OCI-LY1 (cell line): ENCODE results near the gene TMEM187.

Experiments
- CTCF ChIP-seq: fragments of 200-600 bp; sonication (generic), shearing (Covaris generic); IDR thresholded peaks from 2 replicates; pipeline ENCODE4 v1.5.1; 2017; ENCODE audit warnings: mild to moderate bottlenecking, antibody characterized with exemption, low read length, moderate library complexity, mixed read lengths
- EZH2 ChIP-seq: fragments of 200-600 bp; sonication (generic), shearing (Covaris generic); IDR thresholded peaks from 2 replicates; pipeline ENCODE4 v1.8.0; 2017; ENCODE audit warnings: borderline replicate concordance, mixed run types, mild to moderate bottlenecking, antibody characterized with exemption, low read length, moderate library complexity, mixed read lengths

GRCh38 chrX:154008521-154008920 lies 36.0 kb downstream of the TMEM187 start:
- TF ChIP-seq CTCF (no peak), EZH2 (no peak)
